ENCODE measurements around the gene JAK1.

The JAK1 gene

DNA sequence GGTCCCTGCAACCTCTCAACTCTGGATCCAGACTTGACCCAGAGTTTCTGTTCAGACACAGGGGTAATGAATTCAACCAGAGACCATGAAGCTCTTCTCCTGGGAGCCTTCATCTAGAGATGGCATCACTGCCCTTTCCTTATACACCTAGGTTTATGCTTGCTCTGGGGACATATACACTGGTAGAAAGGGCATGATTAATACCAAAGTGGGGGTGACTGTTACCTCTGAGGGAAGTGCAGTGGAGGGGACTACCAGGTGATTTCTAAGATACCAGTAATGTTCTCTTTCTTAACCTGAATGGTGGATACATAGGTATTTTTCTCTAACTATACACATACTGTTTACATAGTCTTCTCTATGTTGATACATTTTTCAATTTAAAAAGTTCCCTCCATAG lies 48.4 kb downstream of the JAK1 start:
- FAIRE-seq (no peak), DNase-seq (ENCODE audit: insufficient read length, low spot score) (no peak)
- TF ChIP-seq PAX5 (IDR thresholded peaks at IDR 0.05; ENCODE audit: insufficient read depth, low read length, severe bottlenecking) (no peak), POLR2AphosphoS5 (IDR thresholded peaks at IDR 0.05; ENCODE audit: low read depth, low read length) (no peak), TAF1 (IDR thresholded peaks at IDR 0.05; ENCODE audit: low read depth, low read length) (no peak), SPI1 (IDR thresholded peaks at IDR 0.05; ENCODE audit: low read depth, low read length) (no peak), POLR2A (IDR thresholded peaks at IDR 0.05; ENCODE audit: low read depth, low read length) (no peak), POU2F2 (IDR thresholded peaks at IDR 0.05; ENCODE audit: low read depth, low read length) (no peak)

DNA sequence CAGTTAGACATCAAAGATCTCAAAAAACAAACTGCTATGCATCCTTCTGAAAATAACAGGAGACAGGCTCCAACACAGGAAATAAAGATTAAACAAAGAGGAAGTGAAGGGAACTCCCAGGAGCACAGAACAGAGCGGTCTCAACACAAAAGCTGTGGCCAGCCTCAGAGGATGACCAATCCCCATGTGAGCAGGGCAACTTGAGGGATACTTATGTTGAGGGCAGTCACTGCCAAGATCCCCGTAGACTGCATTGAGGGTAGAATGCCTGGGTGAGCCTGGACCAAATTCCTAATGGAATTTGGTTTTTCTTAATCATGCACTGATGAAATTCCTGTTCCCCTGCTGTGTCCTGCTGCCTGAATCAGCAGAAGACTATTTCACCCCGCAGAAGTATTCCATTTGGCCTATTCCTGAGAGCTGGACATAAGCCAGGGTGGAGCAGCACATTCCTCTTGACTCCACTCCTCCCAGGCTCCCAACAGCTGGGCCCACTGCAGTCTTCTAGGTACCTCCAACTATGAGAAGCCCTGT lies 49.0 kb downstream of the JAK1 start:
- DNase-seq (ENCODE audit: insufficient read length, low spot score) (no peak), FAIRE-seq (no peak)
- TF ChIP-seq SPI1 (IDR thresholded peaks at IDR 0.05; ENCODE audit: low read depth, low read length): peak; percentile 86
- no peak for TF ChIP-seq POLR2A (IDR thresholded peaks at IDR 0.05; ENCODE audit: low read depth, low read length)

DNA sequence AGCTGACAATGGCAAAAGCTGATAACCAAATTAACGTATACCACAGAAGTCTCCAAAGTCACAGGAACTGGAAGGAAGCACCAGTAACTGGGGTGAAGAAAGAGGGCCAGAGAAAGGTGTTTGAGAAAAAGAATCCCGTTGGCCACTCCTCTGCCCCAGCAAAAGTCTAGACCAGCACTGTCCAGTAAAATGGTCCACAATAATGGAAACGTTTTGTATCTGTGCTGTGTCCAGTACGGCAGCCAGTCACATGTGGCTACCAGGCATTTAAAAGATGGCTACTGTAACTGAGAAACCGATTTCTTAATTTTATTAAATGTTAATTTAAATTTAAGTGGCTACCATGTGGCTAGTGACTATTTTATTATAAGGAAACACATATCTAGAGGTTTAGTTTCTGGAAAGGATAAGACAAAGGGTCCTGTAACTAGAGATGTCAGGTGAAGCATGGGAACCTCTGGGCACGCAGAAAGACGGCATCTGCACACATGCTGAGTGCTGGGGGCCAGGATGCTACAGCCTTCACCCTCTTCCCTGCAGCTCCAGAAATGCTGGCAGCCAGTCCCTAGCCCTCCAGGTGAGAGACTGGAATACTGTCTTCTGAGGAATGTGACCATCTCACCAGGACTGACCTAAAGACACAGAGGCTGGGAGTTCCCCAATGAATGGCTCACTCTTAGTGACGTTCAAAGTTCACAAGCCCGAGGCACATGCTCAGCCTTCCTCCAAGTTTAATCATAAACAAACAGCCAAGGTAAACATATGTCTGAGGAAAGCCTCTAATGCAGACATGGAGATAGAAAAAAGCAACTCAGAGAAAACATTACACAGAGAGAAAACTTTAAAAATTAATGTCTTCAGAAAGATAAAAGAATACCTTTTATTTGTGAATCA lies 50.7 kb downstream of the JAK1 start:
- no peak for DNase-seq (ENCODE audit: insufficient read length, low spot score)
- no peak for FAIRE-seq
- TF ChIP-seq SPI1 (IDR thresholded peaks at IDR 0.05; ENCODE audit: low read depth, low read length) (no peak), POU2F2 (IDR thresholded peaks at IDR 0.05; ENCODE audit: low read depth, low read length) (no peak)

DNA sequence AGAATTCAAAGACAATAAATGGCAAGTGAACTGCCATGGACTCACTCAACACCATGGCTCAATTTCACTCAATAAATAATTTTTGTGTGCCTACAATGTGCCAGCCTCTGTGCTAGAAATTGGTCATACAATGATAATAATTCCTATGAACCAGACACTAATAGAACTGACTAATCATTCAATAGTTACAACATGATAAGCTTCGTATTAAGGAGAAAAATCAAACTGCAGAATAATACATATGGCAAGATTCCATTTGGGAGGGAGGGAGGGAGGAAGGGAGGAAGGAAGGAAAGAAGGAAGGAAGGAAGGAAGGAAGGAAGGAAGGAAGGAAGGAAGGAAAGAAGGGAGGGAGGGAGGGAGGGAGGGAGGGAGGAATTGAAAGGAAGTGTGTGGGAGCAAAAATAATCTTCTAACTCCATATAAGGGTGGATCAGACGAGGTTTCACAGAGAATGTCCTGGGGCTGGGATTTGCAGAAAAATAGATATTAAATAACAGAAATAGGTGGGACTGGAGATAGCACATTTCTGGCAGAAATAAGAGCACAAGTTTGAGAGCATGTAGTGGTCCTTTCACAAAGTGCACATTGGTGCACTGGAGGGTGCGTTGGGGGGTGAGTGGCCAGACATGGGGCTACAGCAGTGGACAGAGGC lies 52.9 kb downstream of the JAK1 start:
- DNase-seq (ENCODE audit: insufficient read length, low spot score): no peak
- no peak for FAIRE-seq
- TF ChIP-seq TAF1 (IDR thresholded peaks at IDR 0.05; ENCODE audit: low read depth, low read length) (no peak), SPI1 (IDR thresholded peaks at IDR 0.05; ENCODE audit: low read depth, low read length) (no peak), POLR2A (IDR thresholded peaks at IDR 0.05; ENCODE audit: low read depth, low read length) (no peak), POLR2AphosphoS5 (IDR thresholded peaks at IDR 0.05; ENCODE audit: low read depth, low read length) (no peak), POU2F2 (IDR thresholded peaks at IDR 0.05; ENCODE audit: low read depth, low read length) (no peak), PAX5 (IDR thresholded peaks at IDR 0.05; ENCODE audit: insufficient read depth, low read length, severe bottlenecking) (no peak)

DNA sequence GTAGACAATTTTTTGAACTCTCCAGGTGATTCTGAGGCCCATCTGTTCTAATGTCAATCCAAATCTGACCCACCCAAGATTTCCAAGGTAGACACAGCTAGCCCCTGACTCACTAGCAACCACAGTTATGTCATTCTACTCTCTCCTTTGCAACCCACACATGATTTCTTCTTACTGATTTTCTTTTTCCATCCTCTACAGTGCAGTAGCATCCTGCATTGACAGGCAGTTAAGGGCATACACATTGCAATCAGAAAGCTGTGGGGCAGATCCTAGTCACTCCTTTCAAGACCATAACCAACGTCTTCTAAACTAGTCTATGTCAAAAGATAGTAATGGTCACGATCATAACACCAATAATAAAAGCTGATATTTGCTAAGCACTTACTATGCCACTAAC lies 54.2 kb downstream of the JAK1 start:
- FAIRE-seq: no peak
- TF ChIP-seq POLR2A (IDR thresholded peaks at IDR 0.05; ENCODE audit: low read depth, low read length): no peak
- no peak for TF ChIP-seq POLR2AphosphoS5 (IDR thresholded peaks at IDR 0.05; ENCODE audit: low read depth, low read length)
- no peak for TF ChIP-seq SPI1 (IDR thresholded peaks at IDR 0.05; ENCODE audit: low read depth, low read length)
- no peak for TF ChIP-seq POU2F2 (IDR thresholded peaks at IDR 0.05; ENCODE audit: low read depth, low read length)
- no peak for DNase-seq (ENCODE audit: insufficient read length, low spot score)

DNA sequence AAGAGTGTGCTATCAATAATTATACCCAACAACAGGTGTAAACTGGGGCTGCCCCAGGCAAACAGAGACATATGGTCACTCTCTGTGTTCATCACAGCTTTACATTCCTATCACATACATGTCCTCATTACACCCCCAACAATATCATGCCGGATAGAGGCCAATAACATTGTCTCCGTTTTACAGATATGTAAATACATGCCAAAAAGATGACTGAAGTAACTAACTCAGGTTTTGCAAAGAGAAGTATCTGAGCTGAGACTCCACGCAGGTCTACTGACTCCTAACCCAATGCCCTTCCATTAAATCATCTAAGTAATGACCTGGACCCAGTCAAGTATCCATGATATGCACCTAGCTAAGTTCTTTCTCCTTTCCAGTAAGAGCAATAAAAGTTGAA lies 55.0 kb downstream of the JAK1 start:
- FAIRE-seq (no peak), DNase-seq (ENCODE audit: insufficient read length, low spot score) (no peak)
- TF ChIP-seq PAX5 (IDR thresholded peaks at IDR 0.05; ENCODE audit: insufficient read depth, low read length, severe bottlenecking) (no peak), POLR2A (IDR thresholded peaks at IDR 0.05; ENCODE audit: low read depth, low read length) (no peak), SPI1 (IDR thresholded peaks at IDR 0.05; ENCODE audit: low read depth, low read length) (no peak), POLR2AphosphoS5 (IDR thresholded peaks at IDR 0.05; ENCODE audit: low read depth, low read length) (no peak), TAF1 (IDR thresholded peaks at IDR 0.05; ENCODE audit: low read depth, low read length) (no peak), POU2F2 (IDR thresholded peaks at IDR 0.05; ENCODE audit: low read depth, low read length) (no peak)

DNA sequence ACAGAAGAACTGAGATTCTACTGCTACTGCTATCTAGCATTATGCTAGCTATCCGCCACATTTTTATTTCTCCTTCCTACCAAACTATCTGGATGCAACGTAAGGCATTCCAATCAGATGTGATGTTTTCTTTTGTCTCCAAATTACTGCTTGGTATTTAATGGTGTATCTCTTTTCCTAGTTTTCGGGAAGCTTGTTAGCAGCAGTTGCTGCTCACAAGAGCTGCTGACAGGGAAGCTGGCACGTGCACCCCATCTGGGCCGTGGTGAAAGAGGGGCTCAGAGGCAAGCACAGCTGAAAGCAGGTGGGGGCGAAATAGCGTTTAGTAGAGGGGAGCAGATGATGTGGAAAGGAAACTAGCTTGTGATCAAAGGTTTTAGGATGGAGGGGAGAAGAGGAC lies 57.3 kb downstream of the JAK1 start:
- no peak for TF ChIP-seq TAF1 (IDR thresholded peaks at IDR 0.05; ENCODE audit: low read depth, low read length)
- no peak for TF ChIP-seq POU2F2 (IDR thresholded peaks at IDR 0.05; ENCODE audit: low read depth, low read length)
- no peak for TF ChIP-seq POLR2AphosphoS5 (IDR thresholded peaks at IDR 0.05; ENCODE audit: low read depth, low read length)
- TF ChIP-seq POLR2A (IDR thresholded peaks at IDR 0.05; ENCODE audit: low read depth, low read length): no peak
- no peak for TF ChIP-seq SPI1 (IDR thresholded peaks at IDR 0.05; ENCODE audit: low read depth, low read length)
- no peak for TF ChIP-seq PAX5 (IDR thresholded peaks at IDR 0.05; ENCODE audit: insufficient read depth, low read length, severe bottlenecking)
- DNase-seq (ENCODE audit: insufficient read length, low spot score) (no peak), FAIRE-seq (no peak)

DNA sequence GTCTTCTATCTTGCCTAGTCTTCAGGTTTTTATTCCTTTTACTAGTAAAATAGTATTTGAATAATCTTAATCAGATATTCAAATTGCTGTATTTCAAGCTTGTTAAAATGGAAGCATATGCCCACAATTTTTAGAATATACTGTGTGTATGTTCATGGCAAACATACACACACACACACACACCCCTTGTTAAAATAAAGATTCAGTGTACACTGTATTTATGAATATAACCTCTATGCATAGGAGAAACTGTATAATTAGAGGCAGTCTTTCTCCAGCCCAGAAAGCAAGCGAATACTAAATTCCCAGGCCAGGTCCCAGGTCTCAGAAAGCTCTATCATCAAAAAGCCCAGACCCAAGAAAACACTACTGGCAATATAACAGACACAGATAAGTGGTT lies 57.8 kb downstream of the JAK1 start:
- FAIRE-seq (no peak), DNase-seq (ENCODE audit: insufficient read length, low spot score) (no peak)
- no peak for TF ChIP-seq TAF1 (IDR thresholded peaks at IDR 0.05; ENCODE audit: low read depth, low read length)

DNA sequence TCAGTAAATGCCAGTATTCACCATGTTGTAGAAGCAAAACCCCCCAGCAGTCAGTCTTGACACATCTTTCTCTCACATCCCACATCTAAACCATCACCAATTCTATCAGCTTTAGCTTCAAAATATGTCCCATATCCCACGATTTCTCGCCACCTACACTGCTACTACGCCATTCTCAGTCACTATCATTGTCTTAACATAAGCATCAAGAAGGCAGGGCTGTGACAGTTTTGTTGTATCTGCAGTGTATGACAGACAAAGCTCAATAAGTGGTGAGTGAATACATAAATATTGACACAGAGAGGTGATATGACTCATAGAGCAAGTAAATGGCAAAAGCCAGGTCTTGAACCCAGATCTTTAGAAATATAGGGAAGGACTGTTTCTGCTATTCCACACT lies 59.9 kb downstream of the JAK1 start:
- DNase-seq (ENCODE audit: insufficient read length, low spot score): no peak
- FAIRE-seq: peak; percentile 47
- TF ChIP-seq POLR2AphosphoS5 (IDR thresholded peaks at IDR 0.05; ENCODE audit: low read depth, low read length): no peak
- TF ChIP-seq PAX5 (IDR thresholded peaks at IDR 0.05; ENCODE audit: insufficient read depth, low read length, severe bottlenecking): no peak
- no peak for TF ChIP-seq TAF1 (IDR thresholded peaks at IDR 0.05; ENCODE audit: low read depth, low read length)
- no peak for TF ChIP-seq POLR2A (IDR thresholded peaks at IDR 0.05; ENCODE audit: low read depth, low read length)
- no peak for TF ChIP-seq POU2F2 (IDR thresholded peaks at IDR 0.05; ENCODE audit: low read depth, low read length)
- no peak for TF ChIP-seq SPI1 (IDR thresholded peaks at IDR 0.05; ENCODE audit: low read depth, low read length)

DNA sequence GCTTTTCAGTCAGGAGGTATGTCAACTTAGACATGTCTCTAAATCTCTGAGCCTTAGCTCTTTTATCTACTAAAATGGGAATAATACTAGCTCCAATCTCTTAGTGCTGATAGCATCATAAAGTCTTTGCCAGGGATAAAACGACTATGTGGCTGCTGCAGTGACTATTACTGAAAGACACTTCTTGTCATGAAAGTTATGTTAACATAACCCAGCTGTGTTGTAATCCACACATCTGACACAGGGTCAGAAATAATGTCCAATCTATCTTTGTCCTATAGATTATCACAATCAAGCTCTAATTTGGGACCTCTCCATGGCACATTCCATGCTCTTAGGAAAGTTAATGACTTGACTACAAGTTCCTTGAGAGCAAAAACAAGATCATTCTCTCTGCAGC lies 62.8 kb downstream of the JAK1 start:
- FAIRE-seq (no peak), DNase-seq (ENCODE audit: insufficient read length, low spot score) (no peak)
- TF ChIP-seq SPI1 (IDR thresholded peaks at IDR 0.05; ENCODE audit: low read depth, low read length) (no peak), POLR2AphosphoS5 (IDR thresholded peaks at IDR 0.05; ENCODE audit: low read depth, low read length) (no peak), TAF1 (IDR thresholded peaks at IDR 0.05; ENCODE audit: low read depth, low read length) (no peak), POU2F2 (IDR thresholded peaks at IDR 0.05; ENCODE audit: low read depth, low read length) (no peak), POLR2A (IDR thresholded peaks at IDR 0.05; ENCODE audit: low read depth, low read length) (no peak), PAX5 (IDR thresholded peaks at IDR 0.05; ENCODE audit: insufficient read depth, low read length, severe bottlenecking) (no peak)

All from GM12891 (cell line).